AG10803 (cell line): ENCODE data around the gene HASPIN.

Experiments
- DNase-seq: peaks from one replicate; pipeline ENCODE4 v3.0.0; 2010; ENCODE audit warnings: low read depth
- H3K4me3 ChIP-seq: 2 replicates; pipeline ENCODE4 v1.5.1; 2011; ENCODE audit warnings: mild to moderate bottlenecking, low read length, control low read depth
- CTCF ChIP-seq: conservative IDR thresholded peaks from 2 replicates; pipeline ENCODE4 v1.5.1; 2011; ENCODE audit warnings: mild to moderate bottlenecking, low read length, control low read depth, inconsistent platforms

The HASPIN gene

GRCh38 chr17:3681565-3681964 is 42.1 kb upstream of the HASPIN start:
- no peak for TF ChIP-seq CTCF
- no peak overlapping the region for H3K4me3 ChIP-seq
- DNase-seq: no peak

GRCh38 chr17:3682033-3682432 is 41.7 kb upstream of the HASPIN start:
- TF ChIP-seq CTCF: no peak
- no peak overlapping the region for H3K4me3 ChIP-seq
- no peak for DNase-seq

- H3K4me3 ChIP-seq: no peak overlapping the region
- DNase-seq: no peak
- peak; percentile 92 for TF ChIP-seq CTCF
These were observed 40.6 kb upstream of the HASPIN start for GRCh38 chr17:3683054-3683511.

GRCh38 chr17:3685174-3685573 is 38.5 kb upstream of the HASPIN start:
- DNase-seq: no peak
- no peak for TF ChIP-seq CTCF
- no peak overlapping the region for H3K4me3 ChIP-seq

- no peak for DNase-seq
- no peak overlapping the region for H3K4me3 ChIP-seq
- no peak for TF ChIP-seq CTCF
These were observed 35.6 kb upstream of the HASPIN start for GRCh38 chr17:3688027-3688553.

- DNase-seq: no peak
- no peak for TF ChIP-seq CTCF
- H3K4me3 ChIP-seq: no peak overlapping the region
These were observed 34.8 kb upstream of the HASPIN start for GRCh38 chr17:3688852-3689261.

- no peak for DNase-seq
- no peak for TF ChIP-seq CTCF
- H3K4me3 ChIP-seq: no peak overlapping the region
These were observed 34.2 kb upstream of the HASPIN start for GRCh38 chr17:3689262-3690093.
